HG03060 (cell line): ENCODE measurements around the gene DYNLRB2.

ENCODE experiments used
- ATAC-seq: cut with Tn5 transposase; IDR thresholded peaks from one replicate; pipeline ENCODE4 v1.9.1; 2021; ENCODE audit warnings: low read depth, moderate number of reproducible peaks; ENCODE audit not compliant: unreplicated experiment

DYNLRB2 gene

GRCh38 chr16:80594756-80595155 lies 54.0 kb downstream of the DYNLRB2 start:
- no peak for ATAC-seq

GRCh38 chr16:80596507-80597207 lies 55.9 kb downstream of the DYNLRB2 start:
- no peak for ATAC-seq

GRCh38 chr16:80599466-80599865 lies 58.7 kb downstream of the DYNLRB2 start:
- no peak for ATAC-seq
